DND-41 (cell line): ENCODE results near the gene SHISA7.
A peak's percentile ranks its signal among the peaks of the same experiment; 100 is the strongest.

Source experiments
- ATAC-seq: fragments of 200-7000 bp; cut with Tn5 transposase; 3 replicates; pipeline ENCODE4 v1.9.1; 2021; ENCODE audit warnings: low read depth; ENCODE audit not compliant: insufficient read depth
- DNase-seq: peaks from one replicate; pipeline ENCODE4 v3.0.0-alpha.2; 2020
- H2AFZ ChIP-seq: 2 replicates; pipeline ENCODE4 v1.6.0; 2012; ENCODE audit warnings: low read depth, low read length
- H3K27ac ChIP-seq: 2 replicates; pipeline ENCODE4 v1.5.1; 2012; ENCODE audit warnings: low read length, inconsistent platforms
- H3K27me3 ChIP-seq: fragments of 200-600 bp; sonication (generic); 2 replicates; pipeline ENCODE4 v1.6.0; 2012; ENCODE audit warnings: low read length, mild to moderate bottlenecking, inconsistent platforms; ENCODE audit not compliant: insufficient read depth, poor library complexity
- H3K36me3 ChIP-seq: 2 replicates; pipeline ENCODE4 v1.5.1; 2012; ENCODE audit warnings: low read length, inconsistent platforms; ENCODE audit not compliant: insufficient read depth
- H3K4me1 ChIP-seq: 2 replicates; pipeline ENCODE4 v1.5.1; 2012; ENCODE audit warnings: mild to moderate bottlenecking, low read length; ENCODE audit not compliant: insufficient read depth
- H3K4me2 ChIP-seq: 2 replicates; pipeline ENCODE4 v1.6.0; 2012; ENCODE audit warnings: mild to moderate bottlenecking, moderate library complexity, low read length, inconsistent platforms; ENCODE audit not compliant: insufficient read depth
- H3K4me3 ChIP-seq, 2 experiments: fragments of 200-600 bp in 1 of 2; shearing (Covaris generic) in 1 of 2; 2 replicates each; pipeline ENCODE4 v1.5.1; 2012 to 2016; ENCODE audit warnings: inconsistent platforms in 2 of 2, low read length in 2 of 2, mild to moderate bottlenecking in 2 of 2, low read depth in 1 of 2, moderate library complexity in 1 of 2
- H3K79me2 ChIP-seq: 2 replicates; pipeline ENCODE4 v1.6.0; 2012; ENCODE audit warnings: low read length, inconsistent platforms; ENCODE audit not compliant: insufficient read depth
- H3K9ac ChIP-seq: 2 replicates; pipeline ENCODE4 v1.6.0; 2012; ENCODE audit warnings: low read depth, mild to moderate bottlenecking, inconsistent platforms, low read length, moderate library complexity
- H3K9me3 ChIP-seq: 2 replicates; pipeline ENCODE4 v1.5.1; 2012; ENCODE audit warnings: low read length, moderate library complexity, mild to moderate bottlenecking, inconsistent platforms; ENCODE audit not compliant: insufficient read depth, severe bottlenecking
- H4K20me1 ChIP-seq: 2 replicates; pipeline ENCODE4 v1.6.0; 2012; ENCODE audit warnings: low read length; ENCODE audit not compliant: insufficient read depth
- EZH2 ChIP-seq: IDR thresholded peaks from 3 replicates; pipeline ENCODE4 v1.6.1; 2012; ENCODE audit warnings: borderline replicate concordance, low read depth, mild to moderate bottlenecking, moderate library complexity, low read length, inconsistent platforms; ENCODE audit not compliant: severe bottlenecking
- TF ChIP-seq, protein P1 (sequence below): IDR thresholded peaks from 2 replicates; pipeline ENCODE4 v1.5.1; 2012; ENCODE audit warnings: borderline replicate concordance, low read length, moderate library complexity, mild to moderate bottlenecking; ENCODE audit not compliant: poor library complexity, severe bottlenecking; ENCODE audit errors: extremely low read depth

Gene SHISA7

DNA sequence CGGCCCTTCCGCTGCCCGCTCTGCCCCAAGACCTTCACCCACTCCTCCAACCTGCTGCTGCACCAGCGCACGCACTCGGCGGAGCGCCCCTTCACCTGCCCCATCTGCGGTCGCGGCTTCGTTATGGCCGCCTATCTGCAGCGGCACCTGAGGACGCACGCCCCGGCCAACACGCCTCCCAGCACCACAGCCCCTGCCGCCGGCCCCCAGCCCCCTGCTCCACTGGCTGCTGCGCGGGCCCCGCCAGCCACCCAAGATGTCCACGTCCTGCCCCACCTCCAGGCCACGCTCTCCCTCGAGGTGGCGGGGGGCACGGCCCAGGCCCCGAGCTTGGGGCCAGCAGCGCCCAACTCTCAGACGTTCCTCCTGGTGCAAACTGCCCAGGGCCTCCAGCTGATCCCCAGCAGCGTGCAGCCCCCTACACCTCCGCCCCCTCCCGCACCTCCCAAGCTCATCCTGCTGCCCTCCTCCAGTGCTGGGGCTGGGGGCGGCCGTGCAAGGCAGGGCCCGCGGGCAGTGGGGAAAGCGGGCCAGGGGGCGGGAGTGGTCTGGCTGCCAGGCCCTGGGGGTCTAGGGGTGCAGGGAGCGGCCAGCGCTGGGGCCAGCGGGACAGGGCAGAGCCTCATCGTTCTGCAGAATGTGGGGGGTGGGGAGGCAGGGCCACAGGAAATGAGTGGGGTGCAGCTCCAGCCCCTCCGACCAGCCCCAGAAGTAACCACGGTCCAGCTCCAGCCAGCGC lies 40.0 kb upstream of the SHISA7 start:
- no peaks in the 10 kb centered on the region for H3K27me3 ChIP-seq
- no peak overlapping the region for H3K4me3 ChIP-seq
- H3K9ac ChIP-seq, result no peak overlapping the region
- ATAC-seq (no peak), DNase-seq (no peak)
- no peaks in the 10 kb centered on the region for H3K9me3 ChIP-seq
- TF ChIP-seq, protein P1, sequence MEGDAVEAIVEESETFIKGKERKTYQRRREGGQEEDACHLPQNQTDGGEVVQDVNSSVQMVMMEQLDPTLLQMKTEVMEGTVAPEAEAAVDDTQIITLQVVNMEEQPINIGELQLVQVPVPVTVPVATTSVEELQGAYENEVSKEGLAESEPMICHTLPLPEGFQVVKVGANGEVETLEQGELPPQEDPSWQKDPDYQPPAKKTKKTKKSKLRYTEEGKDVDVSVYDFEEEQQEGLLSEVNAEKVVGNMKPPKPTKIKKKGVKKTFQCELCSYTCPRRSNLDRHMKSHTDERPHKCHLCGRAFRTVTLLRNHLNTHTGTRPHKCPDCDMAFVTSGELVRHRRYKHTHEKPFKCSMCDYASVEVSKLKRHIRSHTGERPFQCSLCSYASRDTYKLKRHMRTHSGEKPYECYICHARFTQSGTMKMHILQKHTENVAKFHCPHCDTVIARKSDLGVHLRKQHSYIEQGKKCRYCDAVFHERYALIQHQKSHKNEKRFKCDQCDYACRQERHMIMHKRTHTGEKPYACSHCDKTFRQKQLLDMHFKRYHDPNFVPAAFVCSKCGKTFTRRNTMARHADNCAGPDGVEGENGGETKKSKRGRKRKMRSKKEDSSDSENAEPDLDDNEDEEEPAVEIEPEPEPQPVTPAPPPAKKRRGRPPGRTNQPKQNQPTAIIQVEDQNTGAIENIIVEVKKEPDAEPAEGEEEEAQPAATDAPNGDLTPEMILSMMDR, result no peak
- TF ChIP-seq EZH2, result no peak
- peaks cover 36% of the 10 kb centered on the region for H3K79me2 ChIP-seq
- peaks cover 54% of the 10 kb centered on the region for H3K4me1 ChIP-seq
- peaks cover 23% of the 10 kb centered on the region for H3K36me3 ChIP-seq
- H4K20me1 ChIP-seq, result peaks cover 19% of the 10 kb centered on the region
- H3K4me2 ChIP-seq, result peak overlapping the region; percentile 98; the same call in 1 of the 2 replicates
- H3K27ac ChIP-seq, result no peak overlapping the region
- no peak overlapping the region for H2AFZ ChIP-seq

DNA sequence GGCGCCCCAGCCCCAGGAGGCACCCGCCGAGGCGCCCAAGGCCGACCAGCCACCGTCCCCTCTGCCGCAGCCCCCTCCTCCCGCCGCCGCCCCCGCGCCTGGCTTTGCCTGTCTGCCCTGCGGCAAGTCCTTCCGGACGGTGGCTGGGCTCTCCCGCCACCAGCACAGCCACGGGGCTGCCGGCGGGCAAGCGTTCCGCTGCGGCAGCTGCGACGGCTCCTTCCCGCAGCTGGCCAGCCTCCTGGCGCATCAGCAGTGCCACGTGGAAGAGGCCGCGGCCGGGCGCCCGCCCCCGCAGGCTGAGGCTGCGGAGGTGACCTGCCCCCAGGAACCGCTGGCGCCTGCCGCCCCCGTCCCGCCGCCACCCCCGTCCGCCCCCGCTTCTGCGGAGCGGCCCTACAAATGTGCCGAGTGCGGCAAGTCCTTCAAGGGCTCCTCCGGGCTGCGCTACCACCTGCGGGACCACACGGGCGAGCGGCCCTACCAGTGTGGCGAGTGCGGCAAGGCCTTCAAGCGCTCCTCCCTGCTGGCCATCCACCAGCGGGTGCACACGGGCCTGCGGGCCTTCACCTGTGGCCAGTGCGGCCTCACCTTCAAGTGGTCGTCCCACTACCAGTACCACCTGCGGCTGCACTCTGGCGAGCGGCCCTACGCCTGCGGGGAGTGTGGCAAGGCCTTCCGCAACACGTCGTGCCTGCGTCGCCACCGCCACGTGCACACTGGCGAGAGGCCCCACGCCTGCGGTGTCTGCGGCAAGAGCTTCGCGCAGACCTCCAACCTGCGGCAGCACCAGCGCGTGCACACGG lies 39.3 kb upstream of the SHISA7 start:
- no peak for TF ChIP-seq EZH2
- TF ChIP-seq, protein P1, result no peak
- Histone ChIP-seq H3K79me2 (peaks cover 44% of the 10 kb centered on the region), H3K9ac (no peak overlapping the region), H3K4me3 (no peak overlapping the region), H3K27me3 (no peaks in the 10 kb centered on the region), H2AFZ (no peak overlapping the region), H4K20me1 (peaks cover 19% of the 10 kb centered on the region), H3K4me2 (no peak overlapping the region), H3K36me3 (peaks cover 23% of the 10 kb centered on the region), H3K27ac (no peak overlapping the region), H3K4me1 (peaks cover 62% of the 10 kb centered on the region), H3K9me3 (no peaks in the 10 kb centered on the region)
- ATAC-seq, result no peak
- DNase-seq, result no peak

DNA sequence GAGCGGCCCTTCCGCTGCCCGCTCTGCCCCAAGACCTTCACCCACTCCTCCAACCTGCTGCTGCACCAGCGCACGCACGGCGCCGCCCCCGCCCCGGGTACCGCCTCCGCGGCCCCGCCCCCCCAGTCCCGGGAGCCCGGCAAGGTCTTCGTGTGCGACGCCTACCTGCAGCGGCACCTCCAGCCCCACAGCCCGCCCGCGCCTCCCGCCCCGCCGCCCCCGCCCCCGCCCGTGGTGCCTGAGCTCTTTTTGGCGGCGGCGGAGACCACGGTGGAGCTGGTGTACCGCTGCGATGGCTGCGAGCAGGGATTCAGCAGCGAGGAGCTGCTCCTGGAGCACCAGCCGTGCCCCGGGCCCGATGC lies 38.7 kb upstream of the SHISA7 start:
- no peak for DNase-seq
- no peaks in the 10 kb centered on the region for H3K27me3 ChIP-seq
- H3K9ac ChIP-seq, result no peak overlapping the region
- no peak overlapping the region for H3K4me3 ChIP-seq
- no peak overlapping the region for H3K27ac ChIP-seq
- H2AFZ ChIP-seq, result no peak overlapping the region
- H4K20me1 ChIP-seq, result peaks cover 19% of the 10 kb centered on the region
- no peak for ATAC-seq
- TF ChIP-seq EZH2, result no peak
- TF ChIP-seq, protein P1, result no peak
- H3K4me1 ChIP-seq, result peaks cover 59% of the 10 kb centered on the region
- no peaks in the 10 kb centered on the region for H3K9me3 ChIP-seq
- peaks cover 23% of the 10 kb centered on the region for H3K36me3 ChIP-seq
- H3K4me2 ChIP-seq, result no peak overlapping the region
- H3K79me2 ChIP-seq, result peaks cover 47% of the 10 kb centered on the region
